ENCODE data around the gene CCIN.
"Not testable (repeated sequence)": the region's sequence is repeated elsewhere in the genome, so short reads cannot be mapped to it uniquely, and the experiment has no call there.

Gene CCIN

DNA sequence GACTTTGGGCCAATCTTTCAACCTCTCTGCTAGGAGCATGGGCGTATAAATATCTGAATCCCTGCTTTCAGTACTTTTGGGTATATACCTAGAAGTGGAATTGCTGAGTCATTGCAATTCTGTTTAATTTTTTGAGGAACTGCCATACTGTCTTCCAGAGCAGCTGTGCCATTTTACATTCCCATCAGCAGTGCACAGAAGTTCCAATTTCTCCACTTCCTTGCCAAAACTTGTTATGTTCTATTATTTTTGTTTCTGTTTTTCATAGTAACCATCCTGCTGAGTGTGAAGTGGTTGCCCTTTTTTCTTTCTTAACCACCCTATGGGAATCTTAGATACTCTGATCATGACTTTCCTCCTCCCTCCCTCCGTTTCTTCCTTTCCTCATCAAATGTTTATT is 11.1 kb upstream of the CCIN start:
- peaks cover 0 to 4% (median 0%) of the 10 kb centered on the region in 5 experiments for H3K9me3 ChIP-seq (ENCODE audit: control extremely low read depth in 1 of 5, control insufficient read depth in 4 of 5, insufficient read depth in 2 of 5, low read depth in 1 of 5, low read length in 4 of 5)
- DNase-seq: peak in 2 of 3 donors; percentile 89 to 93

DNA sequence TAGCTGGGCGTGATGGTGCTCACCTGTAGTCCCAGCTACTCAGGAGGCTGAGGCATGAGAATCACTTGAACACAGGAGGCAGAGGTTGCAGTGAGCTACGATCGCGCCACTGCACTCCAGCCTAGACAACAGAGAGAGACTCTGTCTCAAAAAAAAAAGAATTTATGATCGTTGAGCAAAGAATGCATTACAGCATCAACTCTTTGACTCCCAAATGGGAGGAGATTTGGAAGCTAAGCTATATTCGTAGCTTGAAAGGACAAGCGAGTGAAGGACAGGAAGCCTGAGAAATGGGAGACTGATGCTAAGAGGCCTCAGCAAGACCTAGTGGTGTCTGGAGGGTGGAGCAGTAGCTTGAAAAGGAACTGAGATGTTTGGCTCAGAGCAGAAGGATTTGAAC is 10.3 kb upstream of the CCIN start:
- Histone ChIP-seq H3K27ac (ENCODE audit: insufficient read depth in 1 of 2, low read depth in 1 of 2, low read length in 2 of 2, poor library complexity in 1 of 2, severe bottlenecking in 2 of 2) (no peak overlapping the region), H3K4me1 (ENCODE audit: control extremely low read depth in 1 of 4, control insufficient read depth in 4 of 4, insufficient read depth in 4 of 4, low read length in 3 of 4) (peaks cover 0 to 41% (median 31%) of the 10 kb centered on the region in 4 experiments), H3K4me3 (ENCODE audit: control insufficient read depth in 1 of 7, extremely low read depth in 1 of 7, insufficient read depth in 4 of 7, low read depth in 2 of 7, low read length in 6 of 7) (no peak overlapping the region), H3K36me3 (ENCODE audit: control insufficient read depth in 4 of 4, insufficient read depth in 4 of 4, low read length in 3 of 4) (peaks cover 0 to 5% (median 1%) of the 10 kb centered on the region in 4 experiments), H3K9me3 (ENCODE audit: control extremely low read depth in 1 of 5, control insufficient read depth in 4 of 5, insufficient read depth in 2 of 5, low read depth in 1 of 5, low read length in 4 of 5) (peaks cover 0 to 4% (median 0%) of the 10 kb centered on the region in 5 experiments), H3K27me3 (replicated peaks in 2 of 5; ENCODE audit: control insufficient read depth in 4 of 5, insufficient read depth in 5 of 5, low read length in 4 of 5) (no peaks in the 10 kb centered on the region)
- DNase-seq: no peak
- ChIA-PET POLR2A (no interaction called here), CTCF (interaction anchor here (0.6 to 13.0 kb wide), 8 partner anchors 8 to 117 kb away, joined by 3 to 106 read pairs (median 4); partner anchors contain the start of gene GLIPR2)
- 98% methylated on average over 7 of the region's 7 CpGs for WGBS (ENCODE audit: insufficient coverage)

More for the DNA sequence above, 11.1 kb upstream of the CCIN start:
- Histone ChIP-seq H3K27ac (ENCODE audit: insufficient read depth in 1 of 2, low read depth in 1 of 2, low read length in 2 of 2, poor library complexity in 1 of 2, severe bottlenecking in 2 of 2) (peak overlapping the region; percentile 29 to 58), H3K4me3 (ENCODE audit: control insufficient read depth in 1 of 7, extremely low read depth in 1 of 7, insufficient read depth in 4 of 7, low read depth in 2 of 7, low read length in 6 of 7) (no peak overlapping the region), H3K36me3 (ENCODE audit: control insufficient read depth in 4 of 4, insufficient read depth in 4 of 4, low read length in 3 of 4) (peaks cover 0 to 5% (median 1%) of the 10 kb centered on the region in 4 experiments), H3K4me1 (ENCODE audit: control extremely low read depth in 1 of 4, control insufficient read depth in 4 of 4, insufficient read depth in 4 of 4, low read length in 3 of 4) (peaks cover 0 to 42% (median 30%) of the 10 kb centered on the region in 4 experiments), H3K27me3 (replicated peaks in 2 of 5; ENCODE audit: control insufficient read depth in 4 of 5, insufficient read depth in 5 of 5, low read length in 4 of 5) (no peaks in the 10 kb centered on the region)
- 0% methylated on average over 1 of the region's 2 CpGs for WGBS (ENCODE audit: insufficient coverage)
- ChIA-PET CTCF (interaction anchor here (0.7 to 13.0 kb wide), 6 partner anchors 9 to 55 kb away, joined by 3 to 106 read pairs (median 5); partner anchors contain the start of gene GLIPR2), POLR2A (no interaction called here)

DNA sequence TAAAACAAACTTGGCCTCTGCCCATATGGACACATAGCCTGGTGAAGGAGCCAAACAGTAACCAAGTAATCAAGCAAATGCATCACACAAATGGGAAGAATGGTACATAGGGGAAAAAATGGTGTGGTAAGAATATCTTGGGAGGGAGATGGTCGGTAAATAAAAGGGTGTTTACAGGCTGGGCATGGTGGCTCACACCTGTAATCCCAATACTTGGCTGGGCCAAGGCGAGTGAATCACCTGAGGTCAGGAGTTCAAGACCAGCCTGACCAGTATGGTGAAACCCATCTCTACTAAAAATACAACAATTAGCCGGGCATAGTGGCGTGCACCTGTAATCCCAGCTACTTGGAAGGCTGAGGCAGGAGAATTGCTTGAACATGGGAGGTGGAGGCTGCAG is 9.7 kb upstream of the CCIN start:
- POLR2A ChIA-PET; H3K27ac ChIP-seq (ENCODE audit: insufficient read depth in 1 of 2, low read depth in 1 of 2, low read length in 2 of 2, poor library complexity in 1 of 2, severe bottlenecking in 2 of 2); H3K9me3 ChIP-seq (ENCODE audit: control extremely low read depth in 1 of 5, control insufficient read depth in 4 of 5, insufficient read depth in 2 of 5, low read depth in 1 of 5, low read length in 4 of 5); DNase-seq; H3K36me3 ChIP-seq (ENCODE audit: control insufficient read depth in 4 of 4, insufficient read depth in 4 of 4, low read length in 3 of 4); H3K27me3 ChIP-seq (replicated peaks in 2 of 5; ENCODE audit: control insufficient read depth in 4 of 5, insufficient read depth in 5 of 5, low read length in 4 of 5); H3K4me3 ChIP-seq (ENCODE audit: control insufficient read depth in 1 of 7, extremely low read depth in 1 of 7, insufficient read depth in 4 of 7, low read depth in 2 of 7, low read length in 6 of 7): not testable (repeated sequence)
- CTCF ChIA-PET: interaction anchor here (0.6 to 13.0 kb wide), 7 partner anchors 8 to 118 kb away, joined by 3 to 106 read pairs (median 5); partner anchors contain the start of gene GLIPR2
- peaks cover 0 to 35% (median 26%) of the 10 kb centered on the region in 4 experiments for H3K4me1 ChIP-seq (ENCODE audit: control extremely low read depth in 1 of 4, control insufficient read depth in 4 of 4, insufficient read depth in 4 of 4, low read length in 3 of 4)
- WGBS (ENCODE audit: insufficient coverage): 100% methylated on average over 2 of the region's 4 CpGs

DNA sequence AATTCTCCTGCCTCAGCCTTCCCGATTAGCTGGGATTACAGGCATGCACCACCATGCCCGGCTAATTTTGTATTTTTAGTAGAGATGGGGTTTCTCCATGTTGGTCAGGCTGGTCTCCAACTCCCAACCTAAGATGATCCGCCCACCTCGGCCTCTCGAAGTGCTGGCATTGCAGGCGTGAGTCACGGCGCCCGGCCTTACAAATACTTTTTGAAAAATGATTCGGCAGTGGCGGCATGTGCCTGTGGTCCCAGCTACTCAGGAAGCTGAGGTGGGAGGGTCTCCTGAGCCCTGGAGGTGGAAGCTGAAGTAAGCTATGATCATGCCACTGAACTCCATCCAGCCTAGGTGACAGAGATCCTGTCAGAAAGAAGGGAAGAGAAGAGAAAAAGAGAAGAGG is 9.1 kb upstream of the CCIN start:
- CTCF ChIA-PET: interaction anchor here (0.9 to 13.0 kb wide), 4 partner anchors 13 to 137 kb away, joined by 3 to 106 read pairs (median 5); partner anchors contain the start of gene GLIPR2
- peak in 1 of 3 donors; percentile 54 for DNase-seq
- H3K36me3 ChIP-seq (ENCODE audit: control insufficient read depth in 4 of 4, insufficient read depth in 4 of 4, low read length in 3 of 4); POLR2A ChIA-PET; H3K27me3 ChIP-seq (replicated peaks in 2 of 5; ENCODE audit: control insufficient read depth in 4 of 5, insufficient read depth in 5 of 5, low read length in 4 of 5); H3K27ac ChIP-seq (ENCODE audit: insufficient read depth in 1 of 2, low read depth in 1 of 2, low read length in 2 of 2, poor library complexity in 1 of 2, severe bottlenecking in 2 of 2); H3K4me3 ChIP-seq (ENCODE audit: control insufficient read depth in 1 of 7, extremely low read depth in 1 of 7, insufficient read depth in 4 of 7, low read depth in 2 of 7, low read length in 6 of 7); H3K9me3 ChIP-seq (ENCODE audit: control extremely low read depth in 1 of 5, control insufficient read depth in 4 of 5, insufficient read depth in 2 of 5, low read depth in 1 of 5, low read length in 4 of 5): not testable (repeated sequence)
- 39% methylated on average over 5 of the region's 11 CpGs for WGBS (ENCODE audit: insufficient coverage)
- H3K4me1 ChIP-seq (ENCODE audit: control extremely low read depth in 1 of 4, control insufficient read depth in 4 of 4, insufficient read depth in 4 of 4, low read length in 3 of 4): peaks cover 0 to 32% (median 21%) of the 10 kb centered on the region in 4 experiments

DNA sequence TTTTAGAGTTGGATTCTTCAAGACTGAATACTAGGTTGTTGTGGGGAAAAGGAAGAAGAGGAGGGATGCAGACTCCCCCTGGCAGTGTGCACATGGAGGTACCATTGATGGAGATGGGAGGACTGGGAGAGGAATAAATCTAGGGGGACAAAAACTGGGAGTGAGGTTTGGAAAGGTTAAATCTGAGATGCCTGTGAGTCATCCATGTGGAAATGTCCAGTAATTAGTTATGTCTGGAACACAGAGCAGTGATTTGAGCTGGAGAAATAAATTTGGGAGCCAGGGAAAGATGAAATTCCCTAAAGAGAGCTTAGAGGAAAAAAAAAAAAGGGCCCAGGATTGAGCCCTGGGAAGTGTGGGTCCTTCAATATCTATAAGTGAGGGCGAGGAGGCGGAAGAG is 8.0 kb upstream of the CCIN start:
- POLR2A ChIA-PET: no interaction called here
- DNase-seq: no peak
- 100% methylated on average over 1 of the region's 2 CpGs for WGBS (ENCODE audit: insufficient coverage)
- Histone ChIP-seq H3K9me3 (ENCODE audit: control extremely low read depth in 1 of 5, control insufficient read depth in 4 of 5, insufficient read depth in 2 of 5, low read depth in 1 of 5, low read length in 4 of 5) (peaks cover 0 to 4% (median 0%) of the 10 kb centered on the region in 5 experiments), H3K4me1 (ENCODE audit: control extremely low read depth in 1 of 4, control insufficient read depth in 4 of 4, insufficient read depth in 4 of 4, low read length in 3 of 4) (peaks cover 0 to 27% (median 18%) of the 10 kb centered on the region in 4 experiments), H3K27ac (ENCODE audit: insufficient read depth in 1 of 2, low read depth in 1 of 2, low read length in 2 of 2, poor library complexity in 1 of 2, severe bottlenecking in 2 of 2) (no peak overlapping the region), H3K27me3 (replicated peaks in 2 of 5; ENCODE audit: control insufficient read depth in 4 of 5, insufficient read depth in 5 of 5, low read length in 4 of 5) (no peaks in the 10 kb centered on the region), H3K36me3 (ENCODE audit: control insufficient read depth in 4 of 4, insufficient read depth in 4 of 4, low read length in 3 of 4) (peaks cover 0 to 5% (median 1%) of the 10 kb centered on the region in 4 experiments), H3K4me3 (ENCODE audit: control insufficient read depth in 1 of 7, extremely low read depth in 1 of 7, insufficient read depth in 4 of 7, low read depth in 2 of 7, low read length in 6 of 7) (no peak overlapping the region)
- CTCF ChIA-PET: interaction anchor here (13.0 to 13.7 kb wide), 2 partner anchors 20 to 59 kb away, joined by 106 to 214 read pairs; partner anchors contain the start of gene GLIPR2

DNA sequence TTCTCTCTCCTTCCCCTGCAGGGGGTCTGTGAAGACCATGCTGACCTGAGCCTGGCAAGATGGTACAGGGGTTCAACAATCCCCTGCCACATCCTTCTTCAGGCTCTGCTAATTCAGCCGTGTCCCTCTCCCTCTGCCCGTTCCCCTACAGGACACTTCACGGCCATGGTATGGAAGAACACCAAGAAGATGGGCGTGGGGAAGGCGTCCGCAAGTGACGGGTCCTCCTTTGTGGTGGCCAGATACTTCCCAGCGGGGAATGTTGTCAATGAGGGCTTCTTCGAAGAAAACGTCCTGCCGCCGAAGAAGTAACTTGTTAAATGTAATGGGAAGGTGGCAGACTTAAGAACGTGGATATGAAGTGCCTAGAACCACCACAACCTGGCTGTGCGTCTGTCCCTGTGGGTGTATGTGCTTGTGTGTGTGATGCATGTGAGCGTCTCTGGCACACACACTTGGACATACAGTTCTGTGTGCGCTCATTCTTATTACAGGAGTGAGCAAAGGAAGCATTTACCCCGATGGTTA is 6.9 kb upstream of the CCIN start:
- WGBS (ENCODE audit: insufficient coverage): 94% methylated on average over 15 of the region's 17 CpGs

More for the DNA sequence above, 6.9 kb upstream of the CCIN start:
- CTCF ChIA-PET: interaction anchor here (4.0 to 13.7 kb wide), 5 partner anchors 7 to 60 kb away, joined by 28 to 214 read pairs (median 47); partner anchors contain the start of gene GLIPR2
- Histone ChIP-seq H3K27me3 (replicated peaks in 2 of 5; ENCODE audit: control insufficient read depth in 4 of 5, insufficient read depth in 5 of 5, low read length in 4 of 5) (no peaks in the 10 kb centered on the region), H3K4me1 (ENCODE audit: control extremely low read depth in 1 of 4, control insufficient read depth in 4 of 4, insufficient read depth in 4 of 4, low read length in 3 of 4) (peaks cover 0 to 32% (median 20%) of the 10 kb centered on the region in 4 experiments), H3K4me3 (ENCODE audit: control insufficient read depth in 1 of 7, extremely low read depth in 1 of 7, insufficient read depth in 4 of 7, low read depth in 2 of 7, low read length in 6 of 7) (no peak overlapping the region), H3K9me3 (ENCODE audit: control extremely low read depth in 1 of 5, control insufficient read depth in 4 of 5, insufficient read depth in 2 of 5, low read depth in 1 of 5, low read length in 4 of 5) (no peaks in the 10 kb centered on the region), H3K27ac (ENCODE audit: insufficient read depth in 1 of 2, low read depth in 1 of 2, low read length in 2 of 2, poor library complexity in 1 of 2, severe bottlenecking in 2 of 2) (no peak overlapping the region), H3K36me3 (ENCODE audit: control insufficient read depth in 4 of 4, insufficient read depth in 4 of 4, low read length in 3 of 4) (no peaks in the 10 kb centered on the region)
- POLR2A ChIA-PET: interaction anchor here (2.0 kb wide), 1 partner anchor 19 kb away, joined by 4 read pairs; no protein-coding TSS in a partner anchor
- no peak for DNase-seq
